Ishikawa (cell line): ENCODE results near the gene SLC35F2.

Experiments used
- CEBPB ChIP-seq: IDR thresholded peaks from 2 replicates; pipeline ENCODE4 v1.6.1; 2012
- CREB1 ChIP-seq: IDR thresholded peaks from 2 replicates; pipeline ENCODE4 v1.6.1; 2012; ENCODE audit warnings: low read depth
- EGR1 ChIP-seq: IDR thresholded peaks from 2 replicates; pipeline ENCODE4 v1.6.1; 2012
- EP300 ChIP-seq: IDR thresholded peaks from 2 replicates; pipeline ENCODE4 v1.6.1; 2012; ENCODE audit warnings: borderline replicate concordance
- FOXM1 ChIP-seq: IDR thresholded peaks from 2 replicates; pipeline ENCODE4 v1.6.1; 2012; ENCODE audit warnings: low read depth, borderline replicate concordance
- NFIC ChIP-seq: IDR thresholded peaks from 2 replicates; pipeline ENCODE4 v1.6.1; 2012
- RAD21 ChIP-seq: IDR thresholded peaks from 2 replicates; pipeline ENCODE4 v1.6.1; 2012; ENCODE audit warnings: low read depth
- REST ChIP-seq: IDR thresholded peaks from 2 replicates; pipeline ENCODE4 v1.6.1; 2012; ENCODE audit warnings: low read depth, mild to moderate bottlenecking
- TAF1 ChIP-seq: IDR thresholded peaks from 2 replicates; pipeline ENCODE4 v1.6.1; 2012; ENCODE audit warnings: low read depth, mild to moderate bottlenecking
- TCF12 ChIP-seq: IDR thresholded peaks from 2 replicates; pipeline ENCODE4 v1.6.1; 2012; ENCODE audit warnings: low read depth
- TEAD4 ChIP-seq: IDR thresholded peaks from 2 replicates; pipeline ENCODE4 v1.6.1; 2012
- USF1 ChIP-seq: IDR thresholded peaks from 2 replicates; pipeline ENCODE4 v1.6.1; 2012
- YY1 ChIP-seq: IDR thresholded peaks from 2 replicates; pipeline ENCODE4 v1.6.1; 2012; ENCODE audit warnings: low read depth
- ZBTB7A ChIP-seq: IDR thresholded peaks from 2 replicates; pipeline ENCODE4 v1.6.1; 2012; ENCODE audit warnings: low read depth
- TF ChIP-seq, protein P1 (sequence below): IDR thresholded peaks from 2 replicates; pipeline ENCODE4 v1.6.1; 2012

The SLC35F2 gene

GRCh38 chr11:107789767-107790166, 68.8 kb downstream of the SLC35F2 start:
- TF ChIP-seq REST (no peak), FOXM1 (no peak), TCF12 (no peak), CEBPB (no peak), NFIC (no peak), YY1 (no peak), RAD21 (no peak)

DNA sequence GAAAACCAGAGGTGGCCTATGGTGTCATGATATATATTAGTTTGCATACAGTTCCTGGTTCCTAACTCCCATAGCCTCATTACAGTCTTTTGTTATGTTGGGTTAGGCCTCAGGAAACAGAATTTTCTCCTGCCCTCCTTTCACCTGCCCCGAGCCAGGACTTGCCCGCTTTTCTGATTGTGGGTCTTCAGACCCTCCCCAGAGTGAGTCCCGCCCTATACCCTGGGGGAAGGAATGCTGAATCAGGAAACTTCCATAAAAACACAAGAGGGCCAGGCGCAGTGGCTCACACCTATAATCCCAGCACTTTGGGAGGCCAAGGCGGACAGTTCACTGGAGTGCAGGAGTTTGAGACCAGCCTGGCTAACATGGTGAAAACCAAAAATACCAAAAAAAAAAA, 70.9 kb downstream of the SLC35F2 start:
- no peak for TF ChIP-seq EP300
- no peak for TF ChIP-seq YY1
- no peak for TF ChIP-seq CEBPB
- TF ChIP-seq EGR1 = no peak
- no peak for TF ChIP-seq NFIC
- no peak for TF ChIP-seq CREB1
- no peak for TF ChIP-seq FOXM1
- no peak for TF ChIP-seq USF1

GRCh38 chr11:107785401-107785800, 73.2 kb downstream of the SLC35F2 start:
- TF ChIP-seq CREB1 (no peak), ZBTB7A (no peak), REST (no peak), TCF12 (no peak), EP300 (no peak), YY1 (no peak), CEBPB (no peak), TAF1 (no peak), RAD21 (no peak), USF1 (no peak), FOXM1 (no peak), NFIC (no peak), TEAD4 (no peak), EGR1 (no peak)
- TF ChIP-seq, protein P1, sequence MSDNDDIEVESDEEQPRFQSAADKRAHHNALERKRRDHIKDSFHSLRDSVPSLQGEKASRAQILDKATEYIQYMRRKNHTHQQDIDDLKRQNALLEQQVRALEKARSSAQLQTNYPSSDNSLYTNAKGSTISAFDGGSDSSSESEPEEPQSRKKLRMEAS = no peak

DNA sequence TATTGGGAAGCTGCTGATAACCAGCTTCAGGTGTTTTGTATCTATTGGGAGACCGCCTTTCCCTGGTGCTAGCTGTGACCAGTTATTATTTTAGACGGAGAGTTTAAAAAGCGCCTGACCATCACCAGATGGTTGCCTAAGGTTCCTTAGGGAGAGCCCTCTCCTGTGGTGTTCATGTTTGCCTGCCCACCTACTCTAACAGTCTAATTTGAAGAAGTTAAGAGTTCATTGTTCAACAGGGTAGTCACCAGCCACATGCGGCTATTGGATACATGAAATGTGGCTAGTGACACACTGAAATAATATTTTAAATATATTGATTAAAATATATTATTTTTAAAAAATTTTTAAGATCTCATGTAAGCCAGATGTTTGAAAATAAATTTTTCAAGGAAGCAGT, 75.5 kb downstream of the SLC35F2 start:
- TF ChIP-seq CEBPB = no peak
- TF ChIP-seq NFIC = no peak
- TF ChIP-seq CREB1 = no peak
- TF ChIP-seq TCF12 = no peak
- TF ChIP-seq ZBTB7A = no peak
- no peak for TF ChIP-seq YY1
- no peak for TF ChIP-seq TEAD4
- no peak for TF ChIP-seq TAF1
- no peak for TF ChIP-seq RAD21
- TF ChIP-seq REST = no peak
- TF ChIP-seq USF1 = no peak
- TF ChIP-seq, protein P1 = no peak
- no peak for TF ChIP-seq EGR1
- no peak for TF ChIP-seq FOXM1
- TF ChIP-seq EP300 = no peak
